GM12801 (cell line): Measurements from ENCODE around the gene TCF12.

Source experiments
- TF ChIP-seq, protein P1 (sequence below): IDR thresholded peaks from one replicate; pipeline ENCODE4 v1.5.1; 2011; ENCODE audit warnings: control low read depth; ENCODE audit not compliant: insufficient read length; ENCODE audit errors: extremely low read depth

The TCF12 gene

DNA sequence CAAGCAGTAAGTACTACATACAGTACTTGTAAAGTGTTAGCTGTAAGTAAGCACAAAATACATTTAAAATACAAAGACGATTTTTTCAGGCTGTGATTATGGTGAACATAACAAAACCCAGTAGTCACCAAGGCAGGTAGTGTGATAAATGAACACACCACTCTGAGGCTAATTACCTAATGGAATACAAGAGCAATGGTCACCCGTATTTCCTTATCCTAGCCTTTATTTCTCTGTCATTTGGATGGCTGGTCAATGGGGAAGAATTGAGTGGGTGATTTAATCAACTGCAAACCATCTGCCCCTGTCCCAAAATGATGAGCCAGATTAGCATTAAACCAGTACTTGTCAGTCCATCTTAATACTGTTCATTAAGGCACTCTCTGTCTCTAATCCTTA, 368.7 kb downstream of the TCF12 start:
- TF ChIP-seq, protein P1, sequence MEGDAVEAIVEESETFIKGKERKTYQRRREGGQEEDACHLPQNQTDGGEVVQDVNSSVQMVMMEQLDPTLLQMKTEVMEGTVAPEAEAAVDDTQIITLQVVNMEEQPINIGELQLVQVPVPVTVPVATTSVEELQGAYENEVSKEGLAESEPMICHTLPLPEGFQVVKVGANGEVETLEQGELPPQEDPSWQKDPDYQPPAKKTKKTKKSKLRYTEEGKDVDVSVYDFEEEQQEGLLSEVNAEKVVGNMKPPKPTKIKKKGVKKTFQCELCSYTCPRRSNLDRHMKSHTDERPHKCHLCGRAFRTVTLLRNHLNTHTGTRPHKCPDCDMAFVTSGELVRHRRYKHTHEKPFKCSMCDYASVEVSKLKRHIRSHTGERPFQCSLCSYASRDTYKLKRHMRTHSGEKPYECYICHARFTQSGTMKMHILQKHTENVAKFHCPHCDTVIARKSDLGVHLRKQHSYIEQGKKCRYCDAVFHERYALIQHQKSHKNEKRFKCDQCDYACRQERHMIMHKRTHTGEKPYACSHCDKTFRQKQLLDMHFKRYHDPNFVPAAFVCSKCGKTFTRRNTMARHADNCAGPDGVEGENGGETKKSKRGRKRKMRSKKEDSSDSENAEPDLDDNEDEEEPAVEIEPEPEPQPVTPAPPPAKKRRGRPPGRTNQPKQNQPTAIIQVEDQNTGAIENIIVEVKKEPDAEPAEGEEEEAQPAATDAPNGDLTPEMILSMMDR: no peak

DNA sequence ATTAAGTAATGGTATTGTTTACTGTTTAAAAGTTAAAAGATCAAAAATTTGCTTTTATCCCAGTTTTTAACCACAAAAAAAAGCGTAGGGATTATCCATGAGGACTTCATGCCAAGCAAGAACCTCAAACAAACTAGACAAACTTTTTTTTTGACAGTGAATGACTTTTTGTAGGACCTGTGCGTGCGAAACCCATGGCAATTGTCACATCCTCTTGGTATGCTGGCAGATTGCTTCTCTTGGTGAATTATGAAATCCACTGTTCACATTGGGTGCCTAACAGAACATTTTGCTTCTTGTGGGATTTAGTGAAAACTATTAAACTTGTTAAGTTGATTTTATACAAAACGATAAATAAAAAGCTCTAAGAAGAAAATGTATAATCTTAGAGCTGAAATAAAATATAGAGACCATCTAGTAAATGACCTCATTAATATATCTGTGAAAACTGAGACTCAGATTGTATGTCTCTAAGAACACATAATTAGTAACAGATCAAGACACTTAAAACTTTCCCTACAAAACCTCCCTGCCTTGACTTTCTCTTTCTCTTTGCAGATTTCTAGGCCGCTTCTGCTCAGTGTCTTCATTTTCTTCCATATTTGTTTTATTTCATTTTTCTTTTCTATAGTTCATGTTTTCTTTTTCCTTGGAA, 370.6 kb downstream of the TCF12 start:
- TF ChIP-seq, protein P1: no peak

DNA sequence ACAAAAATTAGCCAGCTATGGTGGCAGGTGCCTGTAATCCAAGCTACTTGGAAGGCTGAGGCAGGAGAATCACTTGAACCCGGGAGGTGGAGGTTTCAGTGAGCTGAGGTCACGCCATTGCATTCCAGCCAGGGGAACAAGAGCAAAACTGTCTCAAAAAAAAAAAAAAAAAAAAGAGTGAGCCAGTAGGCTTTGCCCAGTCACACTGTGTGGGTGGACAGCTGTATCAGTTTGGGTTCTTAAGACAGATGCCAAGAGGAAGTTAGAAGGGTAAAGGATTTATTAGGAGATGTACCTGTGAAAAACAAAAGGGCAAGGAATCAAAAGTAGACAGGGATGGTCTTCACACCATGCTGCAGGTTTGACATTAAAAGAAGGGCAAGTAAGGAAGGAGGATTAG, 371.7 kb downstream of the TCF12 start:
- TF ChIP-seq, protein P1: no peak

DNA sequence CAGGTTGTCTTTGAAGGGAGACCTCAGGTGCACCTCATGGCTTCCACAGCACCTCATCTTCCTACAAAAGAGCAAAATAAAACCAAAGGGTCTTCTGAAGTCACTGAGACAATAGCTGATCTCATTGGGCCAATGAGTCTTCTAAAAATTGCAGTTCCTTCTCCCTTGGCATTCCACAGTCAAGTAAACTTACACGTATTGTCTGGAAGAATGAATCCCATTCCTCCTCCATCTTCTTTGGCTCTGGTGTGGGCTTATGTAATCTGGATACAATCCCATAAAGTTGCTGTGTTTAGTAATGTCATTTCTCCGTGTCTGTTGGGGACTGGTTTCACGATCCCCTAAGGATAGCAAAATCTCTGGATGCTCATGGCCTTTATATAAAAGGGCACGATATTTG, 372.4 kb downstream of the TCF12 start:
- TF ChIP-seq, protein P1: no peak

DNA sequence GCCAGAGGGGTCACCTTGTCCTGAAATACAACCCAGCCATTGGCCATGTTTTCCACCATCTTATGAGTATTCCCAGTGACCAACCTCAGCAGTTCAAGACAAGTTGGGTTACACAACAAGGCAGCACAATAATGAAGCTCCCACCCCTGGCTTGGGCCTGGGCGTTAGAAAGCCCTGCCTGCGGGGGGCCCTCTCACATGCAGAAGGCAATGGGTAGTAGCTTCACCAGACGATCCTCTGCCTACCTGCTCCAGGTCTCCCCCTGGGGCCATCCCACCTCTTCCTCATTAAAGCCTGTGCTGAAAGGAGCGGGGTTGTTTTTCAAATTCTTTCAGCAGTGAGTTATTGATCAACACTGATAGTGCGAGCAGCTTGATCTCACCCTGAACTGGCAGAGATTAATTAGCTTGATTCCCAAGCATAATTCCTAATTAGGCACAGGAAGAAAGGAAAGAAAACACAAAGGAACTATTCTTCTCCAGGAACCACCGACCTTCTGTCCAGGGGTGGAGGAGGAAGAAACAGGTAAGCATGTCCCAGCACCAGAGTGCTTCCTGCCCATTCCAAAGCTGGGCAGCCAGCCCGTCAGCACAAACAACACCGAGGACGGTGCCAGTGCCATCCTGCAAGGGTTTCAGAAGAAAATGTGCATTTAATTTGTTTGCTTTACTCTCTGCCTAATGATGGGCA, 378.2 kb downstream of the TCF12 start:
- TF ChIP-seq, protein P1: no peak

DNA sequence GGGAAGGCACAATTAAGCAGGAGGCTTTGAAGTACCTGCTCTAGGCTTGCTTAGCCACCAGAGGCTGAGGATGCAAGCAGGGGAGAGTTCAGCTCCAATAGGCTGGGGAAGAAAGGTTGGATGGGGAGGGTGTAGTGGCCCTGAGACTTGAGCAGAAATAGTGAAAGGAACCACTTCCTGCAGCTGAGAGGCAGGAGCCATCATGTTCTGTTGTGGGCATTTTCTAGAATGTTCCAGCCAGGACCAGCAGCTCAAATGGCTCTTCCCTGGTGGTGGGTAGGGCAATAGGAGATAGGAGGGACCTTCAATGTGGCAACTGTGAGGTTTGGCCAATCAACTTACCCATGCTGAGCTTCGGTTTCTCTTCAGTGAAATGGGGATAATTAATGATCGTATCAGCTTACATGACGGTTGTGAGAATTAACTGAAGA, 378.7 kb downstream of the TCF12 start:
- TF ChIP-seq, protein P1: no peak

DNA sequence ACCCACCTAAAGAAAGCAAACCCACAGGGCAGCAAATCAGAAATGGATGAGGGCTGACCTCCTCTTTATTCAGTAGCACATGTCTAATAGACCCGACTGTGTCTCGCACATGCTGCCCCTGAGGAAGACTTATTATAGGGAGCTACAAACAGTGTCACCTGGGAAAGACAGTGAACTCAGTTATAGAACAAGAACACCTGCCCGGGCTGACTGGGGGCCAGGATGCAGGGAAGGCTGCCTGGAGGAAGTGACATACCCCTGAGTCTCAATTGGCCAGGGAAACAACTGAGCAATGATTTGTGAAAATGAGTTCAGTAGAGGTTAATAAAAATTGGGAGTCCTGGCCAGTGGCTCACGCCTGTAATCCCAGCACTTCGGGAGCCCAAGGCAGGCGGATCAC, 379.2 kb downstream of the TCF12 start:
- TF ChIP-seq, protein P1: no peak
